A549 treated with dexamethasone at 1 μM for 4 hours (cell line): Measurements from ENCODE around the gene TNFRSF25. TPM values are rescaled to one million over a fixed set of nuclear protein-coding genes. Genes with fewer than 3 reads are reported as not detected.

Source experiments
- total RNA-seq: library from RNA; stranded (reverse); fragments of 200-300 nt; extraction: Qiagen RNA extraction; gene quantifications from 5 replicates; pipeline ENCODE4 v1.2.3, GENCODE V29; 2022

The TNFRSF25 gene, protein sequence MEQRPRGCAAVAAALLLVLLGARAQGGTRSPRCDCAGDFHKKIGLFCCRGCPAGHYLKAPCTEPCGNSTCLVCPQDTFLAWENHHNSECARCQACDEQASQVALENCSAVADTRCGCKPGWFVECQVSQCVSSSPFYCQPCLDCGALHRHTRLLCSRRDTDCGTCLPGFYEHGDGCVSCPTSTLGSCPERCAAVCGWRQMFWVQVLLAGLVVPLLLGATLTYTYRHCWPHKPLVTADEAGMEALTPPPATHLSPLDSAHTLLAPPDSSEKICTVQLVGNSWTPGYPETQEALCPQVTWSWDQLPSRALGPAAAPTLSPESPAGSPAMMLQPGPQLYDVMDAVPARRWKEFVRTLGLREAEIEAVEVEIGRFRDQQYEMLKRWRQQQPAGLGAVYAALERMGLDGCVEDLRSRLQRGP
- total RNA-seq: 1.6 to 4.5 TPM (median 3.2 TPM) in 5 replicates

DNA sequence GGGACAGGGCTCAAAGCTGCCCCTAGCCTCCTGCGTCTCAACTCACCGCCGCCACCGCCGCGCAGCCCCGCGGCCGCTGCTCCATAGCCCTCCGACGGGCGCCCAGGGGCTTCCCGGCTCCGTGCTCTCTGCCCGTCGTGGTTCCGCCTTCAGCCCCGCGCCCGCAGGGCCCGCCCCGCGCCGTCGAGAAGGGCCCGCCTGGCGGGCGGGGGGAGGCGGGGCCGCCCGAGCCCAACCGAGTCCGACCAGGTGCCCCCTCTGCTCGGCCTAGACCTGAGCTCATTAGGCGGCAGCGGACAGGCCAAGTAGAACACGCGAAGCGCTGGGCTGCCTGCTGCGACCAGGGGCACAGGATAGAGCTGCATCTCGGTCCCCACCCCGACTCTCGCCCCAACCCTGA, at the start of gene TNFRSF25:
TNFRSF25 (minus strand) TSS at position 151 of the 400 bp plus-strand sequence; CDS start at position 85, 66 bp downstream.

DNA sequence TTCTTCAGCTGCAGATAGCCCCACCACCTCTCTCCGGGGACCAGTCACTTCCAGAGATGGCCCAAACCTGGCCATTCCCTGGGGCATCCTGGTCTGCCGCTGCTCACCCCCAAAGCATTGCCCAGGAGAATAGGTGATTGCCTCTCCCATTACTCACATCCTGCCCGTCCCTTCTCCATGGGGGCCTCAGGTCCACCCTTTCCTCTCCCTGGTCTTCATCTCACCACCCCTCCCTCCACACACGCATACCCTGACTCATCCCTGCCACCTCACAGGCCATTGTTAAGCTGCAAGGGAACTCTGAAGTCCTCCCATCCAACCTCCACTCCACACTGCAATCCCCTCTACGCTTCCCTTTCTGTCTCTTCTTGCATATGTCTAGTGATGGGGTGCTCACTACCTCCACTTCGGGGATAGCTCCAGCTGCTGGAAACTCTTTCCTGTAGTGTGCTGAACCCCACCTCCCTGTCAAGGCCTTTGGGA, 25.5 kb upstream of the TNFRSF25 start, which contains the start of gene PLEKHG5:
PLEKHG5 (minus strand) TSS at position 188 of the 483 bp plus-strand sequence. CDS start 14,096 bp downstream, outside the sequence.

DNA sequence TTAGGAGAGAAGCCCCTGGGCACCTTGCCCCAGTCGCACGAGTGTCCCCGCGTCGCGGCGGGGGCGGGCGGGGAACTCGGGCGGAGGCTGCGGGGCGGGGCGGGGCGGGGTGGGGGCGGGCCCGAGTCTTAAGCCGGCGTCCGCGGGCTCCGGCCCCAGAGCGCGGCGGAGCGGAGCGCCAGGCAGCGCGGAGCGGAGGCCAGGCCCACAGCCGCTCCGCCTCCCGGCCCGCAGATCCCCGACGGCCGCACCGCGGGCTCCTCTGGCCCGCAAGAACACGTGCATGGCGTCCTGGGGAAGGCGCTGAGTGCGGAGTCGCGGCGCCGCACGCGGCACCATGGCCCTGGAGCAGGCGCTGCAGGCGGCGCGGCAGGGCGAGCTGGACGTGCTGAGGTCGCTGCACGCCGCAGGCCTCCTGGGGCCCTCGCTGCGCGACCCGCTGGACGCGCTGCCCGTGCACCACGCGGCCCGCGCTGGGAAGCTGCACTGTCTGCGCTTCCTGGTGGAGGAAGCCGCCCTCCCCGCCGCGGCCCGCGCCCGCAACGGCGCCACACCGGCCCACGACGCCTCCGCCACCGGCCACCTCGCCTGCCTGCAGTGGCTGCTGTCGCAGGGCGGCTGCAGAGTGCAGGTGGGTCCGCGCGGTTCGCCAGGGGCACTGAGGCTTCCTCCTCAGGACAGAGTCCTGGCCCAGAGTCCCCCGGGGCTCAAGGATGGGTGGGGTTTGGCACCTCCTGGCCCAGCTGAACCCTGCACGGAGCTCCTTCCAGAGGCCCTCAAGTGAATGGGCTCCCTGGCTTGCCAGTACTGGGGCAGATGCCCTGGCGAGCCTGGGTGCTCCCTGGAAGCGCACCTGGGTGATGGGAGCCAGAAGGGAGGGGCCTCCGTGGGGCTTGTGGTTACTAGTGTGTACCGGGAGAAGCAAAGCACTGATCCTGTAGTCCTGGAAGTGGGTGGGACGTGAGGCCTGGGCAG, 41.1 kb downstream of the TNFRSF25 start, which contains the start of gene ESPN:
ESPN (plus strand) TSS at position 158 of the 975 bp plus-strand sequence; CDS start at position 338, 180 bp downstream.

DNA sequence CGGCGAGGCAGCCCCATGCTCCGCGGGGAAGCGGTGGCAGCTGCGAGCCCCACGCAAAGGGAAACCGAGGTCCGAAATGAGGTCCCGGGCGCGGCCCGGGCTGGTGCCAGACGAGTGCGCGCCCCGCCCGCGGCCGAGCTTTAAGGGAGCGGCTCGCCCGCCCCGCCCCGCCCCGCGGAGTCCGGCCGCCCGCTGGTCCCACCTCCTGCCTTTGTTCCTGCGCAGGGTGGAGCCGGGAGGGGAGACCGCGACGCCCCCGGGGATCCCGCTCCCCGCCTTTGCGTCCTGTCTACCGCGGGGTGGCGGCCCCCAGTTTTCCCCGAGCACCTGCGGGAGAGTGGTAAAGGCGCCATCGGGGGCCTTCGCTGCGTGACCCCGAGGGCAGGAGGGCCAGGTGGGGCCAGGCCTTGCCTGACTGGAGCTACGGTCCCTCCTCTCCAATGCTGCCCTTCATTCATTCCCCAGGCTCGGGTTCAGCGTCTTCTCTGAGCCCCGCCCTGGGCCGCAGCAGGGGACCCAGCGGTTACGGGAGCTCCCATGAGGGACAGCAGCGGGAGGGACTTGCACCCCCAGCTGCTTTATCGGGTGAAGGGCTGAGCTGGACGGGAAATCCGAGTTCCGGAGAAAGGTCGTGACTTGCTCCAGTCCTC, 46.0 kb downstream of the TNFRSF25 start, which contains the start of gene HES2:
HES2 (minus strand) TSS at position 116 of the 650 bp plus-strand sequence; CDS start at position 17, 99 bp downstream.

Other genes starting within 250 kb of the TNFRSF25 start
- 46.8 to 62.1 TPM (median 60.7 TPM) in 5 replicates for gene ICMT, start 230.2 kb downstream of the TNFRSF25 start, total RNA-seq
- gene HES3, start 222.0 kb downstream of the TNFRSF25 start, total RNA-seq: not detected in 5 replicates
- 4.0 to 6.7 TPM (median 6.0 TPM) in 5 replicates for gene GPR153, start 205.1 kb downstream of the TNFRSF25 start, total RNA-seq
- 73.4 to 116 TPM (median 104 TPM) in 5 replicates for gene ACOT7, start 72.4 kb downstream of the TNFRSF25 start, total RNA-seq
- gene HES2, start 46.3 kb downstream of the TNFRSF25 start, total RNA-seq: 3.2 to 5.9 TPM (median 5.1 TPM) in 5 replicates
- 0.34 to 1.2 TPM (median 0.77 TPM) in 5 replicates for gene ESPN, start 41.4 kb downstream of the TNFRSF25 start, total RNA-seq
- 2.2 to 4.7 TPM (median 3.6 TPM) in 5 replicates for gene PLEKHG5, start 25.5 kb upstream of the TNFRSF25 start, total RNA-seq
- gene NOL9, start 88.3 kb upstream of the TNFRSF25 start, total RNA-seq: 3.7 to 5.9 TPM (median 5.6 TPM) in 5 replicates
- not detected in 5 replicates for gene TAS1R1, start 89.1 kb upstream of the TNFRSF25 start, total RNA-seq
- gene ZBTB48, start 113.8 kb upstream of the TNFRSF25 start, total RNA-seq: 11.4 to 17.4 TPM (median 15.6 TPM) in 5 replicates
- 13.4 to 19.4 TPM (median 18.0 TPM) in 5 replicates for gene KLHL21, start 136.7 kb upstream of the TNFRSF25 start, total RNA-seq
- 7.1 to 9.3 TPM (median 8.7 TPM) in 5 replicates for gene PHF13, start 147.6 kb upstream of the TNFRSF25 start, total RNA-seq
- gene THAP3, start 158.7 kb upstream of the TNFRSF25 start, total RNA-seq: 12.8 to 16.8 TPM (median 16.0 TPM) in 5 replicates
- gene DNAJC11, start 235.6 kb upstream of the TNFRSF25 start, total RNA-seq: 31.3 to 36.7 TPM (median 35.0 TPM) in 5 replicates